ENCODE measurements around the gene ZBTB49. TPM values are rescaled to one million over a fixed set of nuclear protein-coding genes. Genes with fewer than 3 reads are reported as not detected.

ZBTB49 gene
- total and polyA plus RNA-seq, 3 donors from 2014 or later = 10.2 to 26.7 (median 14.0) TPM

DNA sequence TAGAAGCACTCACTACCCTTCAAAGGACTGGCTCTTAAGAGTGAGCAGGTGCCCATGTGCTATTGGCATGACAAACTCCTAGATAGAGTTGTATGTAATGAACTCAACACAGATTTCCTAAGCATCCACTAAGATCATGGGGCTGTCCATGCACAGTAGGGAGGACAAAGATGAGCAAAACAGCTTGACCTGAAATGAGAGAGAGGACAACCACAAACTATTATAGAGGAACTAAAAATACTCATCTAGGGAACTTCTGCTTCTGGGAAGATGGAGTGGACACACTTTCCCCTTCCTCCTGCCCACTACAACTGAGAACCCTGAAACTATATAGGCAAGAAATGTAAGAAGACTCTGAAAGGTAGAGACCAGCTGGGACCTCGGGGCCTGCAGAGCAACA is 21.3 kb upstream of the ZBTB49 start:
- Histone ChIP-seq H3K9me3 (no peaks in the 10 kb centered on the region), H3K4me1 (no peaks in the 10 kb centered on the region), H3K36me3 (ENCODE audit: low read depth, missing control alignments) (no peaks in the 10 kb centered on the region), H3K27me3 (no peaks in the 10 kb centered on the region), H3K4me3 (no peak overlapping the region), H3K27ac (no peak overlapping the region)
- intact Hi-C loops (cut with DNase I; ENCODE audit: low total_unique reads) = no loop called here
- no peak for TF ChIP-seq POLR2A (IDR thresholded peaks at IDR 0.05)
- TF ChIP-seq, protein P1, sequence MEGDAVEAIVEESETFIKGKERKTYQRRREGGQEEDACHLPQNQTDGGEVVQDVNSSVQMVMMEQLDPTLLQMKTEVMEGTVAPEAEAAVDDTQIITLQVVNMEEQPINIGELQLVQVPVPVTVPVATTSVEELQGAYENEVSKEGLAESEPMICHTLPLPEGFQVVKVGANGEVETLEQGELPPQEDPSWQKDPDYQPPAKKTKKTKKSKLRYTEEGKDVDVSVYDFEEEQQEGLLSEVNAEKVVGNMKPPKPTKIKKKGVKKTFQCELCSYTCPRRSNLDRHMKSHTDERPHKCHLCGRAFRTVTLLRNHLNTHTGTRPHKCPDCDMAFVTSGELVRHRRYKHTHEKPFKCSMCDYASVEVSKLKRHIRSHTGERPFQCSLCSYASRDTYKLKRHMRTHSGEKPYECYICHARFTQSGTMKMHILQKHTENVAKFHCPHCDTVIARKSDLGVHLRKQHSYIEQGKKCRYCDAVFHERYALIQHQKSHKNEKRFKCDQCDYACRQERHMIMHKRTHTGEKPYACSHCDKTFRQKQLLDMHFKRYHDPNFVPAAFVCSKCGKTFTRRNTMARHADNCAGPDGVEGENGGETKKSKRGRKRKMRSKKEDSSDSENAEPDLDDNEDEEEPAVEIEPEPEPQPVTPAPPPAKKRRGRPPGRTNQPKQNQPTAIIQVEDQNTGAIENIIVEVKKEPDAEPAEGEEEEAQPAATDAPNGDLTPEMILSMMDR (IDR thresholded peaks at IDR 0.05) = no peak
- 77 to 100% methylated on average over 1 of the region's 1 CpG for WGBS, 2 donors
- DNase-seq = no peak

DNA sequence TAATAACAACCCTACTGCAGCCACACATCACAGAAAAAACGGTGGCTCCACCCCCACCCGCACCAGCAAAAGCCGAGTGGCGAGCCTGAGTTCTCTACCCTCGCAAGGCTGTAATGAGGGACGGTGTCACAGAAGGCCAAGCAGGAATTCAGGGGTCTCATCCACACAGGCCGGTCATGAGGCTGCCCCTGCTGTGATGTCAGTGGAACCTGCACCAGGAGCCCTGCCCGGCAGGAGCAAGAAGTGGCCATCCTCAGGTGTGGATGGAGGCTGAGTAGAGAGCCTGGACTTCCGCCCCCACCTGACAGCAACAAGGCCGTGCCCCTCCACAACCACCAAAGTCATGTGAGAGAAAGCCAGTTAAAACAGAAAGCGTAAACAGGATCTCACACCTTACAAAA is 20.7 kb upstream of the ZBTB49 start:
- no peak overlapping the region for H3K4me3 ChIP-seq
- no peaks in the 10 kb centered on the region for H3K36me3 ChIP-seq (ENCODE audit: low read depth, missing control alignments)
- no peaks in the 10 kb centered on the region for H3K9me3 ChIP-seq
- H3K27ac ChIP-seq = no peak overlapping the region
- H3K27me3 ChIP-seq = no peaks in the 10 kb centered on the region
- intact Hi-C loops (cut with DNase I; ENCODE audit: low total_unique reads) = no loop called here
- no peak for DNase-seq
- TF ChIP-seq POLR2A (IDR thresholded peaks at IDR 0.05) = no peak
- TF ChIP-seq, protein P1 (IDR thresholded peaks at IDR 0.05) = no peak
- WGBS, 2 donors = 88 to 91% methylated on average over 11 of the region's 11 CpGs
- no peaks in the 10 kb centered on the region for H3K4me1 ChIP-seq

DNA sequence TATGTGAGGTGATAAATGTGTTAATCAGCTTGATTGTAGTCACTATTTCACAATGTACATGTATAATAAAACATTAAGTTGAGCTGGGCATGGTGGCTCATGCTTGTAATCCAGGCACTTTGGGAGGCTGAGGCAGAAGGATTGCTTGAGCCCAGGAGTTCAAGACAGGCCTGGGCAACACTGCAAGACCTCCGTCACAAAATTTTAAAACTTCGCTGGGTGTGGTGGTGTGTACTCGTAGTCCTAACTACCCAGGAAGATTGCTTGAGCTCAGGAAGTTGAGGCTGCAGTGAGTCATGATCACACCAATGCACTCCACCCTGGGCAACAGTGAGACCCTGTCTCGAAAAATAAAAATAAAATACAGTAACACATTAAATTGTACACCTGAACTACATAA is 20.2 kb upstream of the ZBTB49 start:
- Histone ChIP-seq H3K4me1 (no peaks in the 10 kb centered on the region), H3K36me3 (ENCODE audit: low read depth, missing control alignments) (no peaks in the 10 kb centered on the region), H3K27me3 (no peaks in the 10 kb centered on the region), H3K27ac (no peak overlapping the region), H3K9me3 (no peaks in the 10 kb centered on the region), H3K4me3 (no peak overlapping the region)
- intact Hi-C loops (cut with DNase I; ENCODE audit: low total_unique reads) = no loop called here
- WGBS, 2 donors = 85 to 87% methylated on average over 4 of the region's 4 CpGs
- DNase-seq = no peak
- TF ChIP-seq, protein P1 (IDR thresholded peaks at IDR 0.05) = no peak
- no peak for TF ChIP-seq POLR2A (IDR thresholded peaks at IDR 0.05)

DNA sequence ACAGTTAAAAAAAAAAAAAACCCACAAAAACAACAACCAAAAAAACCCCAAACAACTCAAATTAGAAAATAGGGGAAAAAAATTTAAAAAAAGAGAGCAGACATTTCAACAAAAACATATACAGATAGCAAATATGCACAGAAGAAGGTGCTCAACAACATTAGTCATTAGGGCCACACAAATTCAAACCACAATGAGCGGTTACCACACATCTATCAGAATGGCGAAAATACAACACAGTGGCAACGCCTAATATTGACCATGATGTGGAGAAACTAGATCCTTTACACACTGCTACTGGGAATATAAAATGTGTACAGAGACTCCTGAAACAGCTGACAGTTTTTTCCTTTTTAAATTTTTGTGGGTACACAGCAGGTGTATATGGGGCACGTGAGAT is 19.5 kb upstream of the ZBTB49 start:
- H3K36me3 ChIP-seq (ENCODE audit: low read depth, missing control alignments) = no peaks in the 10 kb centered on the region
- no peak for DNase-seq

DNA sequence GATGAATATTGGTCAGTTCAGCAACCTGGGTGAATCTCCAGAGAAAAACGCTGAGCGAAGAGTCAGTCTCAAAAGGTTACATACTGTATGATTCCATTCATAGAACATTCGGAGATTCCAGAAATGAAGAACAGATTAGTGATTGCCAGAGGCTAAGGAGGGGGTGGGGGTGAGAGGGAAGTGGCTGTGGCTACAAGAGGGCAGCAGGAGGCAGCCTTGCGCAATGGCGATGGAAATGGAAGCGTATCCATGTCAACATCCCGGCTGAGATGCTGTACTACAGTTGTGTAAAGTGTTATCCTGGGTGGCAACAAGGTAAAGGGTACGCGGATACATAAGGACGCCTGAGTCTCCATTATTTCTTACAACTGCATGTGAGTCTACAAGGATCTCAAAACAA is 18.1 kb upstream of the ZBTB49 start:
- no peak for TF ChIP-seq POLR2A (IDR thresholded peaks at IDR 0.05)
- TF ChIP-seq, protein P1 (IDR thresholded peaks at IDR 0.05) = peak in 1 of 3 experiments; percentile 22
- Histone ChIP-seq H3K36me3 (ENCODE audit: low read depth, missing control alignments) (no peaks in the 10 kb centered on the region), H3K27me3 (no peaks in the 10 kb centered on the region), H3K9me3 (no peaks in the 10 kb centered on the region), H3K27ac (no peak overlapping the region), H3K4me3 (no peak overlapping the region), H3K4me1 (no peaks in the 10 kb centered on the region)
- 61 to 79% methylated on average over 10 of the region's 10 CpGs for WGBS, 2 donors
- peak; percentile 67 for DNase-seq
- intact Hi-C loops (cut with DNase I; ENCODE audit: low total_unique reads) = no loop called here

More for the DNA sequence above, 19.5 kb upstream of the ZBTB49 start:
- WGBS, 2 donors = 68 to 70% methylated on average over 4 of the region's 4 CpGs
- intact Hi-C loops (cut with DNase I; ENCODE audit: low total_unique reads) = no loop called here
- no peak overlapping the region for H3K4me3 ChIP-seq
- no peak overlapping the region for H3K27ac ChIP-seq
- H3K9me3 ChIP-seq = no peaks in the 10 kb centered on the region
- no peaks in the 10 kb centered on the region for H3K27me3 ChIP-seq
- no peaks in the 10 kb centered on the region for H3K4me1 ChIP-seq
- no peak for TF ChIP-seq POLR2A (IDR thresholded peaks at IDR 0.05)
- TF ChIP-seq, protein P1 (IDR thresholded peaks at IDR 0.05) = no peak
